Duodenal mucosa (tissue), 2 donors: ENCODE measurements around the gene SFMBT1.

ENCODE experiments used
- H3K27ac ChIP-seq: one replicate; pipeline ENCODE4 v1.7.0; 2013; ENCODE audit warnings: low read depth, low read length
- H3K27me3 ChIP-seq, 2 donors: one replicate each; pipeline ENCODE4 v1.7.0; 2013; ENCODE audit warnings: low read length in 2 of 2, control low read depth in 1 of 2; ENCODE audit not compliant: insufficient read depth in 2 of 2, control insufficient read depth in 1 of 2
- H3K36me3 ChIP-seq, 2 donors: one replicate each; pipeline ENCODE4 v1.7.0; 2013; ENCODE audit warnings: low read length in 2 of 2, control low read depth in 1 of 2; ENCODE audit not compliant: insufficient read depth in 2 of 2, control insufficient read depth in 1 of 2
- H3K4me1 ChIP-seq, 2 donors: one replicate each; pipeline ENCODE4 v1.7.0; 2013; ENCODE audit warnings: low read length in 2 of 2, control low read depth in 1 of 2; ENCODE audit not compliant: insufficient read depth in 2 of 2, control insufficient read depth in 1 of 2
- H3K4me3 ChIP-seq, 2 donors: one replicate each; pipeline ENCODE4 v1.7.0; 2013; ENCODE audit warnings: low read length in 2 of 2, low read depth in 1 of 2
- H3K9ac ChIP-seq, 2 donors: one replicate each; pipeline ENCODE4 v1.7.0; 2013; ENCODE audit warnings: low read length in 2 of 2, low read depth in 1 of 2
- H3K9me3 ChIP-seq, 2 donors: one replicate each; pipeline ENCODE4 v1.7.0; 2013; ENCODE audit warnings: low read length in 2 of 2, control low read depth in 1 of 2; ENCODE audit not compliant: control insufficient read depth in 1 of 2

The SFMBT1 gene

GRCh38 chr3:53024315-53024714 is 21.6 kb downstream of the SFMBT1 start:
- H3K4me1 ChIP-seq, result no peaks in the 10 kb centered on the region
- no peak overlapping the region for H3K27ac ChIP-seq
- no peak overlapping the region for H3K9ac ChIP-seq
- no peaks in the 10 kb centered on the region for H3K36me3 ChIP-seq
- no peaks in the 10 kb centered on the region for H3K9me3 ChIP-seq
- no peak overlapping the region for H3K4me3 ChIP-seq
- no peaks in the 10 kb centered on the region for H3K27me3 ChIP-seq

GRCh38 chr3:53023072-53023823 is 22.6 kb downstream of the SFMBT1 start:
- H3K27me3 ChIP-seq, result no peaks in the 10 kb centered on the region

GRCh38 chr3:53022647-53023046 is 23.2 kb downstream of the SFMBT1 start:
- Histone ChIP-seq H3K36me3 (no peaks in the 10 kb centered on the region), H3K4me3 (no peak overlapping the region), H3K9ac (no peak overlapping the region), H3K4me1 (no peaks in the 10 kb centered on the region), H3K27me3 (no peaks in the 10 kb centered on the region), H3K27ac (no peak overlapping the region), H3K9me3 (no peaks in the 10 kb centered on the region)

More at GRCh38 chr3:53023072-53023823, 22.6 kb downstream of the SFMBT1 start:
- no peak overlapping the region for H3K9ac ChIP-seq
- no peaks in the 10 kb centered on the region for H3K9me3 ChIP-seq
- H3K4me1 ChIP-seq, result no peaks in the 10 kb centered on the region
- H3K4me3 ChIP-seq, result no peak overlapping the region
- H3K27ac ChIP-seq, result no peak overlapping the region
- H3K36me3 ChIP-seq, result no peaks in the 10 kb centered on the region

DNA sequence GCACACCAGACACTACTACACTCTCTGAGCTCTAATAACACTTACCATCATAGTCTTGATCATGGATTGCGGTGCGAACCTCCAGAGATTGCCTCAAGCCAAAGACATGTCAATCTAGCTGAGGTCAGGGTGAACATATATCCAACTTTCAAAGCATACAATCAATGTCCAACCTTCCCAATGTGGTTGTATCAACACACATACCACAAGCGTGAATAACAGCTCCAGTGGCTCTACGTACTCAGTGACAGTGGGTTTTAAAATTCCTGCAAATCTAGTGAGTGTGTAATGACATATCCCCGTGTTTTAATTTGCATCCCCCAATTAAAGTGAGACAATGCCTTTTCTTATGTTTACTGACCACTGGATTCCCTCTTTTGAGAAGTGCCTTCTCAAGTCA is 29.6 kb downstream of the SFMBT1 start:
- Histone ChIP-seq H3K36me3 (no peaks in the 10 kb centered on the region), H3K9ac (no peak overlapping the region), H3K27me3 (no peaks in the 10 kb centered on the region), H3K4me3 (no peak overlapping the region), H3K4me1 (peaks cover 0 to 7% of the 10 kb centered on the region in 2 donors), H3K9me3 (no peaks in the 10 kb centered on the region), H3K27ac (no peak overlapping the region)

GRCh38 chr3:53011324-53011723 is 34.5 kb downstream of the SFMBT1 start:
- H3K4me3 ChIP-seq, result no peak overlapping the region
- no peaks in the 10 kb centered on the region for H3K36me3 ChIP-seq
- H3K27ac ChIP-seq, result no peak overlapping the region
- no peak overlapping the region for H3K9ac ChIP-seq
- no peaks in the 10 kb centered on the region for H3K27me3 ChIP-seq
- no peaks in the 10 kb centered on the region for H3K9me3 ChIP-seq
- no peaks in the 10 kb centered on the region for H3K4me1 ChIP-seq

DNA sequence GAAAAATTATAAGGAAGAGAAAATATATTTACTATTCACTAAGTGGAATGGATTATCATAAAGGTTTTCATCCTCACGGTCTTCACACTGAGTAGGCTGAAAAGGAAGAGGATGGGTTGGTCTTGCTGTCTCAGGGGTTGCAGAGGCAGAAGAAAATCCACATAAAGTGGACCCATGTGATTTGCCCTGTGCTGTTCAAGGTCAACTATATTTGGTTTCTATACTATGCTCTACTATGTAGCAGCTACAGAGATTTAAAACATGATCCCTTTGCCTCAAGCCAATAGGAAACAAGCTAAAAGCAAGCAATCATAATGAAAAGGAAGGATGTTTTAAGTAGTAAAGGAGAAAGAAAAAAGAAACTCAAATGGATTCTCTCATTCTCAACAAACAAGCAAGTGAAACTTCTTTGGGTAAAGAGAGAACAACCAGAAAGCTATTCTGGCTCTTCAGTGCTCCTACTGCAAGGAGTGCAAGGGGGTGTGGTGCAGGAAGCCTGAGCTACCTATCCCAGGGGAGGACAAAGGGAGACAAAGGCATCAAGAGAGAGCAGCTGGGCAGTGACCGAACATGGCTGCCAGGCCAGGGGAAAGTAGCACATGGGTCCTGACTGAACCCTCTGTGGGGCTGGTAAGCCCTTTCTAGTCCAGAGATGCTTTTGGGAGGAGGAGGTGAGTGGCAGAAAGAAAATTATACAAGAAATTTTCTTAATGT is 35.9 kb downstream of the SFMBT1 start:
- Histone ChIP-seq H3K36me3 (no peaks in the 10 kb centered on the region), H3K4me3 (no peak overlapping the region), H3K27ac (no peak overlapping the region), H3K9me3 (no peaks in the 10 kb centered on the region), H3K27me3 (no peaks in the 10 kb centered on the region), H3K4me1 (no peaks in the 10 kb centered on the region), H3K9ac (no peak overlapping the region)

DNA sequence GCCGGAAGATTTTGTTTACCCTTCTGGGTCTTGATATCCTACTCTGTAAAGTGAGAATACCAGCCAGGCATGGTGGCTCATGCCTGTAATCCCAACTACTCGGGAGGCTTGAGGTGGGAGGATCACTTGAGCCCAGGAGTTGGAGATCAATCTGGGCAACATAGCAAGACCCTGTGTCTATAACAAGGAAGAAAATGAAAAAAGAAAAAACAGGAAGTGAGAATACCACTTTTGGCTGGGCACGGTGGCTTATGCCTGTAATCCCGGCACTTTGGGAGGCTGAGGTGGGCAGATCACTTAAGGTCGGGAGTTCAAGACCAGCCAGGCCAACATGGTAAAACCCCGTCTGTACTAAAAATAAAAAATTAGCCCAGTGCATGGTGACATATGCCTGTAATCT is 36.9 kb downstream of the SFMBT1 start:
- Histone ChIP-seq H3K27me3 (no peaks in the 10 kb centered on the region), H3K27ac (no peak overlapping the region), H3K36me3 (no peaks in the 10 kb centered on the region), H3K4me1 (no peaks in the 10 kb centered on the region), H3K9me3 (no peaks in the 10 kb centered on the region), H3K9ac (no peak overlapping the region), H3K4me3 (no peak overlapping the region)

DNA sequence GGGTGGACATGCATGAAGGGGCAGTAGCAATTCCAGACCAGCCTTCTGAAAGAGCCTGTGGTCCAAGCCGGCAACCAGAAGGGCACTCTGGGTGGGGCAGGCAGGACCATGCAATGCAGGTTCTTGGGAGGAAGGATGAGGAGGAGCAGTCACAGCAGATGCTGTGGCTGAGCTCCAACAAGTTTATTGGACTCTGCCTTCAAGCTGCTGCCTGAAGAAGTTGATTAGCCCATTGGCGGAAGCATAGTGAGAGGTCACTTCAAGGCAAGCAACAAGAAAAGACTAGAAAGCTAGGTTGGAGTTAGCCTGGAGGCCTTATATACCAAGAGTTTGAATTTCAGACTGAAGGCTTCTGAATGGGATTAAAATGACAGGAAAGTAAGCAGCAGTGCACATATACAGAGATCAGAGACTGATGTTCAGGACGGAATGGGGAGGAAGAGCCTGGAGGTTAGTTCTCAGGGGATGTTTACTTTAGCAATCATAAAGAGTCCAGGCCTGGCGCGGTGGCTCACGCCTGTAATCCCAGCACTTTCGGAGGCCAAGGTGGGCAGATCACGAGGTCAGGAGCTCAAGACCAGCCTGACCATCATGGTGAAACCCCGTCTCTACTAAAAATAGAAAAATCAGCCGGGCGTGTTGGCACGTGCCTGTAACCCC is 39.9 kb downstream of the SFMBT1 start:
- no peak overlapping the region for H3K4me3 ChIP-seq
- H3K27ac ChIP-seq, result no peak overlapping the region

GRCh38 chr3:53005338-53005737 is 40.5 kb downstream of the SFMBT1 start:
- H3K4me3 ChIP-seq, result no peak overlapping the region
- H3K27me3 ChIP-seq, result no peaks in the 10 kb centered on the region
- H3K4me1 ChIP-seq, result no peaks in the 10 kb centered on the region
- no peaks in the 10 kb centered on the region for H3K9me3 ChIP-seq
- H3K9ac ChIP-seq, result no peak overlapping the region
- H3K27ac ChIP-seq, result no peak overlapping the region
- no peaks in the 10 kb centered on the region for H3K36me3 ChIP-seq

More for the DNA sequence above, 39.9 kb downstream of the SFMBT1 start:
- H3K36me3 ChIP-seq, result no peaks in the 10 kb centered on the region
- no peaks in the 10 kb centered on the region for H3K9me3 ChIP-seq
- no peaks in the 10 kb centered on the region for H3K27me3 ChIP-seq
- no peak overlapping the region for H3K9ac ChIP-seq
- no peaks in the 10 kb centered on the region for H3K4me1 ChIP-seq

GRCh38 chr3:53003320-53003719 is 42.6 kb downstream of the SFMBT1 start:
- H3K9me3 ChIP-seq, result no peaks in the 10 kb centered on the region
- H3K4me1 ChIP-seq, result no peaks in the 10 kb centered on the region
- H3K27ac ChIP-seq, result no peak overlapping the region
- H3K9ac ChIP-seq, result no peak overlapping the region
- H3K27me3 ChIP-seq, result no peaks in the 10 kb centered on the region
- no peak overlapping the region for H3K4me3 ChIP-seq
- H3K36me3 ChIP-seq, result no peaks in the 10 kb centered on the region
